Stimulated activated CD4-positive, alpha-beta T cell treated with anti-CD3 and anti-CD28 coated beads, Interleukin-1b, Interleukin-23, amount 100 ng/mL, for 1 hour (primary cell): ENCODE results near the gene PTGDR2.

Experiments
- DNase-seq, 2 donors: peaks; one replicate each; pipeline ENCODE4 v3.0.0-alpha.2; 2020; ENCODE audit warnings: low read depth in 2 of 2

PTGDR2 gene

GRCh38 chr11:60858731-60859464 is 3.1 kb upstream of the PTGDR2 start:
- DNase-seq = no peak

GRCh38 chr11:60858236-60858635 is 2.5 kb upstream of the PTGDR2 start:
- DNase-seq = no peak

- DNase-seq = no peak
Observed at GRCh38 chr11:60857378-60858232, 1.9 kb upstream of the PTGDR2 start.

- DNase-seq = no peak
Observed at GRCh38 chr11:60854847-60855725, 664 bp downstream of the PTGDR2 start.

DNA sequence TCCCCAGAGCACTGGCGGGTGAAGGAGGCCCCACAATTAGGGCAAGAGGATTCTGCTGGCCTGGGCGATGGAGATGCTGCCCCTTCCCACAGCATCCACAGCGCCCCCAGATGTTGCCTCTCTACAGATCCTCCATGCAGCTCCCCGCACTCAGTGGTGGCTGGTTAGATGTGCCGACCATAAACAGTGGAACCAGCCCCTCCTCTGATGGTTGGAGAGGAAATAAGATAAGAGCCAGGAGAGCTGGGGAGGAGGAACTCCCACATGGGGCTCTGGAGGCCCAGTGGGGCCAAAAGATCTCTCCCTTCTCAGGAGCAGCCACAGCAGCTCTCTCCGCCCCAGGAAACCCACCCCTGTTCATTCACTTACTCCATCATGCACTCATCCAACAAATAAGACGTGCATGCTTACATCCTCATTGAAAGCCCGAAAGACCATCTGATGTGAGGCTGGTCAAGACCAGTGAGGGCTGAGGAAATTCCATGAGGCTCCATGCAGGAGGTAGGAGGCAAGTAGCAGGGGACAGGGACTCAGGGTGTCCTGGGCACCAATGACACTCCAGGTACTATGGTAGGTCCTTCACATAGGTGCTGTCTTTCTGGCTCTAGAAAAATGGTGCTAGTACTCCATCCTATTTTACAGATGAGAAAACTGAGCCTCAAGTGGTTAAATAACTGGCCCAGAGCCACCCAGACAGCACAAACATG is 1.5 kb downstream of the PTGDR2 start:
- DNase-seq = no peak

GRCh38 chr11:60852982-60853950 is 2.5 kb downstream of the PTGDR2 start:
- no peak for DNase-seq

- DNase-seq = no peak
Observed at GRCh38 chr11:60852117-60852981, 3.4 kb downstream of the PTGDR2 start.

GRCh38 chr11:60851327-60852104 is 4.2 kb downstream of the PTGDR2 start:
- DNase-seq = no peak

DNA sequence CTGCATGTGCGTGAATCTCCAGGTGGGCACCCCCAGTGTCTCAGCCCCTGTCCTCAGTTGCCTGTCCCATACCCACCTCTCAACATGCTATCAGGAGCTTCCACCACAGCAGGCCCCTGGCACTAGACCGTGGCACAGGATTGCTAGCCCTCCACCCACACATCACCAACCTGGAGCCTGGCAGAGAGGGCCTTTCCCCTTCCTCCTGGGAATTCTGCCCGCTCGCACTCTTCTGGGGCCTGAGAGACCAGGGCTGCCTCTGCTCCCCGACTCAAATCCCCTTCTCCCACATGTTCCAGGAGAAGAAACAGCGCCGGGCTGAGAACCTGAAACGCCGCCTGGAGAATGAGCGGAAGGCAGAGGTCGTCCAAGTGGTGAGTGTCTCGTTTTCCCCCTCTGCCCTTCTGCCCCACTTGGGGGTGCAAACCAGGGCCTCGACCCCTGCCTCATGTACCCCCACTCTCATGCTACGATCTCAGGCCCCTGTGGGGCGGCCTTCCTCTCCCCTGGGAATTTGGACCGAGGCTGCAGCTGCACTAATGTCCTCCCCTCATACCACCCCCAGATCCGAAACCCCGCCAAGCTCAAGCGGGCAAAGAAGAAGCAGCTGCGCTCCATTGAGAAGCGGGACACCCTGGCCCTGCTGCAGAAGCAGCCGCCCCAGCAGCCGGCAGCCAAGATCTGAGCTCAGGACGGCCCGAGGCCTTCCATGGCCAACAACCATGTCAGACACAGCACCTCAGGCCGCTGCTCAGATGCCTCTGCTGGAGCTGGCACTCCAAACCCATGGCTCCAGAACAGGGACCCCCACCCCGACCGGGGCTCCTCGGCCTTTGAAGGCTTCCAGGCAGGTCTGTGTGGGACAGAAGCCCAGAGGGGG is 5.9 kb downstream of the PTGDR2 start:
- DNase-seq = no peak

DNA sequence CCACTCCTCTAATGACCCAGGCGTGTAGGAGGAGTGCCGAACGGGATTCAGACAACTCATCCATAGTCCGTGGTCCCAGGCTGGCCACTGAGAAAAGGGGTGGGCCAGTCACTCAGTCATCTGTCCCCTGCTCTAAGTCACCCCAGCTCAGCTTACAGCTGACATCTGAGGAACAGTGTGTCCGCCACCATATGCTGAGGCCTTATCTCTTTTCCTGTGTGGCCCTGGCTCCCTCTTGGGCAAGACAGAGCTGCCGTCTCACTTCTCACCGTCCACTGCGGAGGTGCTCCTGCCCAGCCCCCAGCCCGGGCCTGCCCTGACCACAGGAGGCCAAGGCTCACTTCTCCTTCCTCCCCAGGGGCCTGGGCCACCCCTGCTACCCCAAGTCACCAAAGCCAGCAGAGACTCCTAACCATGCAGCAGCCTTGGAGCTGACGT is 7.0 kb downstream of the PTGDR2 start:
- DNase-seq = no peak

DNA sequence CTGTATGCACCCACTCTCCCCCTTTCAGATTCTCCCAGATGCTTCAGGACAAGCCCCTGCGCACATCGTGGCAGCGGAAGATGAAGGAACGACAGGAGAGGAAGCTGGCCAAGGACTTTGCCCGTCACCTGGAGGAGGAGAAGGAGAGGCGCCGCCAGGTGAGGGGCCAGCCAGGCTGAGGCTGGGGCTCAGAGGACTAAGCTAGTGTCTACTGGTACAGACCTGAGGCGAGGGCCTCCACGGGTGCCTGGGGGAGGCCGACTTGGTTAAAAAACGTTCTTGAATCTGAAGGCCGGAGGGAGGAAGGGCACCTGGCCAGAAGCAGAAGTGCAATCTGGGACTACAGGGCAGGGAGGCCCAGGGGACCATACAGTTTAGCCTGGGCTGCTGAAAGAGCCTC is 7.9 kb downstream of the PTGDR2 start:
- no peak for DNase-seq

DNA sequence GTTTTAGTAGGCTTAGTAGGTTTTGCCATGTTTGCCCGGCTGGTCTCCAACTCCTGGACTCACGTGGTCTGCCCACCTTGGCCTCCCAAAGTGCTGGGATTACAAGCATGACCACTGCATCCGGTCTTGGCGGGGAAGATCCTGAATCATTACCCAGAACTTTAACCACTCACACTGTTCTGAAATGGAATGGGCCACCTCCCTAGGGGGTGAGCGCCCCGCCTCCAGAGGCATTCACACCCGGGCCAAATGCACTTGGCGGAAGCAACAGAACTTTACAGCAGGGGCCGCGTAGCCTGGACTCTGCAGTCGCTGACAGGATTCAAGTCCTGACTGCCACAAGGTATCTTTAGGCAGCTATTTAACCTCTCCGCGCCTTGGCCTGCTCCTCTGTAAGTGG is 8.5 kb downstream of the PTGDR2 start:
- no peak for DNase-seq

DNA sequence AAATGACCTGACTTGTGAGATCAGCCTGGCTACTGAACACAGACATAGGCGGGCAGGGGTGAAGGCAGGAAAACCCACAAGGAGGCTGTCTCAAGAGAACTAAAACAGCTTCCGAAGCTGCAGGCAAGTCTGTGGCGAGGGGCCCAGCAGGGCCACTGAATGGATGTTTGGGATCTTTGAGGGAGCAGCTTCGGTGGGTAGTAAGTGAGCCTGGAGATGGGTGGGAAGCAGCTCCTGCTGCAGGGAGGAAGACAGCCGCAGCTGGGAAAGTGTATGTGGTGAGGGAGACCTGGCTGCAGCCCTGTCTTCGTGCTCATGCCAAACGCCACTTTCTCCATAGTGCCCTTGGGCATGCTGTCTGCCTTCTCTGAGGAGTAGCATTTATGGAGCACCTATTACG is 10.4 kb downstream of the PTGDR2 start:
- no peak for DNase-seq

- no peak for DNase-seq
Observed at GRCh38 chr11:60844870-60845221, 10.9 kb downstream of the PTGDR2 start.

DNA sequence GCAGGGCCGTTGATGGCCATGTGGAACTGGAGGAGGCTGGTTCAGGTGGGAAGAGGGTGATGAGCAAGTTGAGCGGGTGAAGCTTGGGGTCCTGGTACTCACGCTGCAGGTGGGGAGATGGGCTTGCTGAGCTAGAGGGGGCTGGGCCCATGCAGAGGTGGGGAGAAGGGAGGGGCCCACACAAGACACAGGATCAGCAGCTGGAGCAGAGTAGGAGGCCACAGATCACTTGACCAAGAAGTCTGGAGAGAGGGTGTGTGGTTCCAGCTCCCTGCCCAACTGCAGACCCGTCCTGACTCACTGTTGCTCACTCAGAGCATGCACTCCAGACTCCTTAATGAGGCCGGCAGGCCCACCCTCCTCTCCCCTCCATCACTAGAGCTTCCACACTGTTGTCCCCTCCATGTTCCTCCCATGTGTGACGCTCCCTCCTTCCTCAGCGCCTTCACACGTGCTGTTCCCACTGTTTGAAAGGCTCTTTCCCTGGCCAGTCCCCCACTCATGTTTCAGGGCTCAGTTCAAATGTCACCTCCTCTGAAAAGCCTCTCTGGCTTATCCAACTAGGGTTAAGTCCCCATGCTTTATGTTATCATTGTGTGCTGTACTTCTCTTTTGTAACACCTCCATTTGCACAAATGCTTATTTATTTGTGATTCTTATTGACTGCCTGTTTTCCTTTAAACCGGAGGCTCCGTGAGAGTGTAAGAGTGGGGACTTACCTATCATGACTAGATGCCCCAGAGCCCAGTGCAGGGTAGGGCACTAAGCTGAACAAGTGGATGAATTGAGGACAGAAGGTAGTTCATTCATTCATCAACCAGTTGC is 11.5 kb downstream of the PTGDR2 start:
- no peak for DNase-seq

DNA sequence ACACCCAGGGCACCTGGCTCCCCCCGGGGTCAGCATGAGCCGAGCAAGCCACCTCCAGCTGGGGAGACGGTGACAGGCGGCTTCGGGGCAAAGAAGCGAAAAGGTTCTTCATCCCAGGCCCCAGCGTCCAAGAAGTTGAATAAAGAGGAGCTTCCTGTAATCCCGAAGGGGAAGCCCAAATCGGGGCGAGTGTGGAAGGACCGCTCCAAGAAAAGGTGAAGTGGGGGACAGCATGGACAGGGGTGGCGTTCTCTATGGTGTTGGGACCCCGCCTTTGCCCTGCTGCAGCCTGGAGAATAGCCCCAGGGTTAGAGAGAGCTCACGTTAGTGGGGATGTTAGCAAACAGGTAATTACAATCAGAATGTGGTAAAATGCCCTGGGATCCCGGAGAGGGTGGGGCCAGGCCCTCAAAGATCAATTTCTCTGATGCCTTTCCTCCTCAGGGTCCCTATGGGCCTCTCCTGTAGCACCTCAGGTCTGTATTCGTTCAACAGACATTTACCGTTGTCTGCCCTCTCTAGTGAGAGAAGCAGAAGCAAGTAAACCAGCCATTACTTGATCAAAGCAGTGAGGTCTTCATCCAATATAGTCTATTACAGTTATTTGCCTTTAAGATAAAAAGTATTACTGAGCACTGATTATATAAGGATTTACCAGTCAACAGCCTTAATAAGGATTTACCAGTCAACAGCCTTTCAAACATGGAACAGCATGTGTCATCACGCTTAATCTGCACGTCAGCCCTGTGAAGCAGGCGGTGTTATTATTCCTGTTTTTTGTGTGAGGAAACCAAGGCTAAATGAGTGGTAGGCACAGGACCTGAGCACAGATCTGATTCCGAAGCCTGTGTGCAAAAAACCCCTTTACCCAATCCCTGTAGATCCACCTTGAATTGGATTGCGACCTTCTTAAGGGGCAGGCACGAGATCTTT is 12.8 kb downstream of the PTGDR2 start:
- no peak for DNase-seq
